ENCODE measurements around the gene MTFP1.
A peak's percentile ranks its signal among the peaks of the same experiment; 100 is the strongest.
"Not testable (repeated sequence)": the region's sequence is repeated elsewhere in the genome, so short reads cannot be mapped to it uniquely, and the experiment has no call there.

MTFP1 gene

DNA sequence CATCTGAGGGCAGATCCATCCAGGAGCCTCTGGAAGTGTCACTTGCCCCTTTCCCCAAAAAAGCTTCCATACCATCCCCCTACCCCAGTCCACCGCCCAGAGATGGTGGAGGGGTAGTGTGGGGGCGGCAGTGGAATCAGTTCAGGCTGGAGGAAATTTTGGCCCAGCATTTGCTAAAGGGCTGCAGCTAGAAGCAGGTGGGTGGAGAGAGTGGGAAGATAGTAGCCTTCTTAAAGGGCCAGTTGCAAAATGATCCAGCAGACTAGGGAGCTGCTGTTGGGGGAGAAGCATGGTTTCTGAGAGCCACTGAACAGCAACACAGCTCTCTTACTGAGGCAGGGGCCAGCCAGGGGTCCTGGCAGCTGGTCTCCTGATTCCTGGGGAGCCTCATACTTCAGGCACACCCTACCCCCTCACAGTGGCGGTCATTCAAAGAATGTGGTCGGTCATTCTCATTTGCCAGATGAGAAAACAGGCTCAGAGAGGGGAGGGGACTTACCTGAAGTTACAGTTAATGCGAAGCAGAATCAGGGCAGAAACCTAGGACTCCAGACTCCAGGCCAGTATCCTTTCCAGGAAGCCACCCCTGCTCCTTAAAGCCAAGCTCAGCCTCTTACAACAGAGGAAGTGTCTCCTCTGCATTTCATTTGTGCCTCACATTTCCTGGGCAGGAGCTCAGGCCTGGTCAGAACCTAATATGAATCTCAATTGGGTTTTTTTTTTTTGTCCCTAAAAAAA lies 23.4 kb upstream of the MTFP1 start:
- no peak for DNase-seq

- not testable (repeated sequence) for DNase-seq
Measured at GRCh38 chr22:30402766-30403104, 22.8 kb upstream of the MTFP1 start.

GRCh38 chr22:30404307-30404706 lies 21.3 kb upstream of the MTFP1 start:
- no peak for DNase-seq

- no peak for DNase-seq
Measured at GRCh38 chr22:30405731-30406130, 19.8 kb upstream of the MTFP1 start.

DNA sequence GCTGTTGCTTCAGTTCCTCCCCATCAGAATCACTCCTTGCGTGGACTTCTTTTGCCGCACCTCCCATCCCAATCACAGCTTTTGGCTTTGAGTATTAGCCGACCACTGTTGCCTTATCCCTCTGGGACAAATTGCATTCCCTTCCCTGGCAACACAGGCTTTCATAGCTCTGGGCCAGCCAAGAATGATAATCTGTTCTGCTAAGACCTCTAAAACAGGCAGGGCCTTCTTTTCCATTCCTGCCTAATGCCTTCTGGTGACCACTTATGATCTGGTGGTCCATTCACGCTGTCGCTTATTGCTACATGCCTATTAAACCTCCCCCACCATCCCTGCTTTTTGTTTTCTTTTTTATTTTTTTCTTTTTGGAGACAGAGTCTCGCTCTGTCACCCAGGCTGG lies 19.2 kb upstream of the MTFP1 start:
- DNase-seq = no peak

- DNase-seq = no peak
Measured at GRCh38 chr22:30408388-30409102, 17.0 kb upstream of the MTFP1 start.

DNA sequence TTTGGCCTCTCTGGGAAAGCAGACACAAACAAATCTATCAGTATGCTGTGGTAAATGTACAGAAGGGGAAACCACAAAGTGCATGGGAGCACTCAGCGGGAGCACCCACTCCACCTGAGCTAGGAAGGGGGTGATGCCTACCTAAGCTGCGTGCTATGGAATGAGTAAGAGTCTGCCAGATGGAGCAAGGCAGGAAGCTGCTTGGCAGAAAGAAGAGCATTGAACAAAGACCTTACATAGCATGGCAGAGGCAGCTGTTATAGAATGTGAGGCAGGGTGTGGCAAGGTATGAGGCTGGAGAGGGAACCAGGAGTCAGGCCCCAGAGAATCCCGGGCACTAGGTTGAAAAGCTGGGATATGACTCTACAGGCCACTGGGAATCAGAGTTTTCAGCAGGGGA lies 13.8 kb upstream of the MTFP1 start:
- DNase-seq = no peak

DNA sequence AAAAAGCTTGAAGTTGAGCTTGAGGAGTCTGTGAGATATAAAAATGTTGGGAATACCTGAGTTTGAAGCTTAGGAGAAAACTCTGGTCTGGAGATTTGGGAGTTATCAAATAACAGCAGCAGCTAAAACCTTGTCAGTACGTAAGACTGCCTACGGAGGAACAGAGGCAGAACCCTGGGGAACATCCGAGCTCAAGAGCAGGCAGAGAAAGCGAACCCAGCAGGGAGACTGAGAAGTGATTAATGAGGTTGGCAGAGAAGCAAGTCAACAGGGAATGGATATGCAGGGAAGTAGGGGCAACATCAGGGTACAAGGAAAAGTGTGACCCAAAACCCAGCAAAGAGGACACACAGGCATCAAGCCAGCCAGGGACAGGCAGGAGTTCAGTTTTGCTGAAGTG lies 12.6 kb upstream of the MTFP1 start:
- DNase-seq = no peak

DNA sequence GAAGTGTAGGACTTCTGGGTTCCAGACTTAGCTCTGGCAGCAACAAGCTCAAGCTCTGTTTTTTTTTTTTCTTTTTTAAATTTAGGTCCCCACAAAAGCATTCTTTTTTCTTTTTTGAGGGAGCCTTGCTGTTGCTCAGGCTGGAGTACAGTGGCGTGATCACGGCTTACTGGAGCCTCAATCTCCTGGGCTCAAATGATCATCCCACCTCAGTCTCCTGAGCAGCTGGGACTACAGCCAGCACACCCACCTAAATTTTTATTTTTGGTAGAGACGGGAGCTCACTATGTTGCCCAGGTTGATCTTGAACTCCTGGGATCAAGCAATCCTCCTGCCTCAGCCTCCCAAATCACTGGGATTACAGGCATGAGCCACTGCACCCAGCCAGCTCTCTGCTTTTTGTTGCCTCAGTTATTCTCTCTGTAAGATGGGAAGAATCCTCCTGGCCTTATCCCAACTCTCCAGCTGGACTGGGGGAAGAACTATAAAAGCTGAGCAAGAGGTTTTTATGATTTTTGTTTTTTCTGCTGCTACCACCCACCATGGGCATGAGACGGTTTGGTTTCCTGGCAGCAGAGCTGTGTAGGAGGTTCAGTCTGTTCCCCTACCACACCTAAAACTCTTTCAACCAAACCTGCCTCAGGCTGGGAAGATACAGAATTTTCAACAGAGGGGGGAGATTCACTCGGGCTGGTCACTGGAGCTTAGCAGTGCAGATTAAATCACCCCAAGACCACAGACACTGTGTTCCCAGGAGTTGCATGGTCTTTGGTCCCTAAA lies 11.6 kb upstream of the MTFP1 start:
- DNase-seq = no peak

GRCh38 chr22:30414525-30415047 lies 11.0 kb upstream of the MTFP1 start:
- no peak for DNase-seq

DNA sequence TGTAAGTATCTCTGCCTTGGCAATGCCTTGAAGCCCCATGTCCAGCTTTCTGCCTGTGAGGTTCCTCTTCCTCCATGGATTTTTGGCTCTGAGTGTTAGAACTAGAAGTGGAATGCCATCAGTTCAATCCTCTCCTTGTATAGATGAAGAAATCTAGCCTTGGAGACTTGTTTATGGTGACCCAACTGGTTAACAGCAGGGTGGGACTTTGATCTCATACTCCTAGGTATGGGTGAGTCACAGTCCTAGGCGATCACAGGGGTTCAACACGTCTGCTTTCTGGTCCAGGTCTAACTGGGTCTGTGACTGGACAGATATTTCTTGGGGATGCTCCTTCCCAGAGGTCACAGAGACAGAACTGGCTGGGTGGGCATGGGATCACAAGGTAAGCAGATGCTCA lies 9.2 kb upstream of the MTFP1 start:
- no peak for DNase-seq

DNA sequence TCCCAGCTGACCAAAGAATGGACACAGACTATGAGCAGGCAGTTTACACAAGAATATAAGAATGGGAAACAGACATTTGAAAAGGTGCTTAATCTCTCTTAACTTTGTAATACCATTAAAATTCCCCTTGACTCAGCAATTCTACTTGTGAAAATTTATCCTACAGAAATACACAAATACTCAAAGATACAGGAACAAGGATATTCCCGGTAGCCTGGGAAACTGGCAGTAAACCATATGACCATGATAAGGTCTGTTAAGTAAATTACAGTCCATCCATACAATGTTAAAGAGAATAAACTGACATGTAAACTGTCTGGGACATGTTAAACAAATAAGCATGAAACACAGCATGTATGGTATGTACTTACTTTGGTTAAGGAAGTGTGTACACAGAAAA lies 8.7 kb upstream of the MTFP1 start:
- DNase-seq = no peak

DNA sequence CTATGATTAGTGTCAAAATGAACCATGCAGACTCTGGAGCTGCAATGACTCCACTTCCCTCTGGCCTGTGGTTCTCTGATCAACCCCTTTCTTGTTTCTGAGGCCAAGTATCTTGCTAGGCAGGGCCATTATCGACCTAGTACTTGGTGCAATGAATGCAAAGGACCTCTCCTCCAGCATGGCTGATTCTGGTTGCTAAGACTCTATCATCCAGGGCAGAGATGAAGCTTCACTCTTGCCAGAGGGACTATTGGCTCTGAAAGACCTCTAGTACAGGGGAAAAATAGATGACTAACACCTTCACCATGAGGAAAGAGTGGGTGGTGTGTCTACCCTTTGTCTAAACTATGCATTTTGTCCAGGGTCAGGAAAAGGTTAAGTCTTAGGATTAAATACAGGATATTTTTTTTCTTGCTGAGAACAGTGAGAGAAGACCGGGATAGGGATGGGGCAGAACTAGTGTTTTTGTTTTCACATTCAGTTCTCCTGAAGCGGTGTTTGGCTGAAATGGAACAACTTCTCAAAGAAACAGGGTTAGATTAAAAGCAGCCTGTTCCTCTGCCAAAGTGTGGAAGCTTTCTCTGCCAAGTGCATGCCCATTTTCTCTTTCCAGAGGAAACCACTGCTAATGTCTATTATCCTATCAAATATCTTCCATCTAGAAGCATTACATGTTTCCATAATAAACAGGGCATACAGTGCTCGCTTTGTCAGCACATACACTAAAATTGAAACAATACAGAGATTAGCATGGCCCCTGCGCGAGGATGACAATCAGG lies 5.0 kb upstream of the MTFP1 start:
- DNase-seq = no peak

- no peak for DNase-seq
Measured at GRCh38 chr22:30421695-30422480, 3.7 kb upstream of the MTFP1 start.

- peak; percentile 20 for DNase-seq
Measured at GRCh38 chr22:30422481-30423300, 2.9 kb upstream of the MTFP1 start.

- peak; percentile 41 for DNase-seq
Measured at GRCh38 chr22:30423301-30423958, 2.1 kb upstream of the MTFP1 start.

DNA sequence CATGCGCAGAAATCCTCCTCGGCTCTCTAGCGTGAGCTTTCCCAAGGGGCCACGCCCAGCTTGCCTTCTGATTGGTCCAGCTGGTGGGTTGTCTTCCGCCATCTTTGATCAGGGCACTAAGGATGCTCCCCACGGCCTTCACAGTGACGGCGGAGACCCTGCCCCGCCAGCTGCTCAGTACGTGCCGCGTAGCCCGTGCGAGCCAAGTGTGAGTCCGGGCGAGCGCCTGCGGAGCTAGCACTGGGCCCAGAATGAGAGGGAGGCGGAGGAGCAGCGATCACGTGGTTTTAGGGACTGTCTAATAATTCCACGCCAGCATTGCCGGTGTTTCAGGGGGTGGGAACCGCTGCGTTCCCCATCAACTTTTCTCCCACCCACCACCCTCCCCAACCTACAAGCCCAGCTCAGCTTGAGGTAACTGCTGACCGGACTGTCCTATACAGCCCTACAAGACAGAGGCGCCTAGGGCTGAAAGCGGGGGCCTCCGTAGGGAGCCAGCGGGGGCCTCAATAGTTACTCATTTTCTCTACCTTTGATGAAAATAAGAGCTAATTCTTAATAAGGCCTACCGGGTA lies 1.5 kb upstream of the MTFP1 start:
- peak; percentile 96 for DNase-seq

DNA sequence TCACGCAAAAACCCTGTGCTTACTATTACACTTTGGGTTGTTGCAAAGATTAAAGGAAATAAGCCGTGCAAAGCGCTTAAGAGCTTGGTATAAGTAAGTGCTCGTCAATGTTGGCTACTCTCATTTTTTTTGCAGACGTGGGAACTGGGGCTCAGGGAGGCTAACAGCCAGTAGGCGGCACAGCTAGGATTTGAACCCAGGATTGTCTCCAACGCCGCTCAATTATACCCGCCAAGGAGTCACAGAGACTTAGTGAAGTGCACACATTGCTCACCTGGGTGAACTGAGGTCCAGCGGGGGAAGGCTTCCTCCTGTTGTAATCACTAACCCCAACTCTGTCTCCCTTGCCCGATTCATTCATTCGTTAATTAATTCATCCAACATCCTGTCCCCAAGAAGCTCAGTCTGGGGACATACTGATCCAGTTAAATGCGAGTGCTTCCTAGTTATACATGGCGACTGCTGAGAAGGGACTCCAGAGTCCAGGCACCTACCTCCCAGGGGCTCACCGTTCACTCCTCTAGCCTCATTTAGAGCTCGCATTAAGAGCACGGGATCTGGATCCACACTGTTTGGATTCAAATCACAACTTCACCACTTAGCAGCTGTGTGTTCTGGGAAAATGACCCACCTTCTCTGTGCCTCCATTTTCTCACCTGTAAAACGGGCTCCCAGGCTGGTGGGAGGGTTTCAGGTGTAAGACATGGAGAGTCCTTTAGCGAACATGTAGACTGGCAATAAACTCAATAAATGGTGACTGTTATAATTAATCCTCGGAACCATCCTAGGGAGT lies 838 bp upstream of the MTFP1 start:
- no peak for DNase-seq

DNA sequence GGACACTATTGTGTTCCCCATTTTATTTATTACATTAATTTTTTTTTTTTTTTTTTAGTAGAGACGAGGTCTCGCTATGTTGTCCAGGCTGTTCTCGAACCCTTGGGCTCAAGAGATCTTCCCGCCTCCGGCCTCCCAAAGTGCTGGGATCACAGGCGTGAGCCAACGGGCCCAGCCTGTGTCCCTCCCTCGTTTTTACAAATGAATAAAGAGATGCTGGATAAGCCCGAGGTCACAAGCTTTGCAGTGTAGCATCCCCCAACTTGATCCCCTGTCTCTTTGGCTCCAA lies 297 bp upstream of the MTFP1 start:
- DNase-seq = no peak
